Measurements from ENCODE around the gene PLEKHA8.

PLEKHA8 gene

DNA sequence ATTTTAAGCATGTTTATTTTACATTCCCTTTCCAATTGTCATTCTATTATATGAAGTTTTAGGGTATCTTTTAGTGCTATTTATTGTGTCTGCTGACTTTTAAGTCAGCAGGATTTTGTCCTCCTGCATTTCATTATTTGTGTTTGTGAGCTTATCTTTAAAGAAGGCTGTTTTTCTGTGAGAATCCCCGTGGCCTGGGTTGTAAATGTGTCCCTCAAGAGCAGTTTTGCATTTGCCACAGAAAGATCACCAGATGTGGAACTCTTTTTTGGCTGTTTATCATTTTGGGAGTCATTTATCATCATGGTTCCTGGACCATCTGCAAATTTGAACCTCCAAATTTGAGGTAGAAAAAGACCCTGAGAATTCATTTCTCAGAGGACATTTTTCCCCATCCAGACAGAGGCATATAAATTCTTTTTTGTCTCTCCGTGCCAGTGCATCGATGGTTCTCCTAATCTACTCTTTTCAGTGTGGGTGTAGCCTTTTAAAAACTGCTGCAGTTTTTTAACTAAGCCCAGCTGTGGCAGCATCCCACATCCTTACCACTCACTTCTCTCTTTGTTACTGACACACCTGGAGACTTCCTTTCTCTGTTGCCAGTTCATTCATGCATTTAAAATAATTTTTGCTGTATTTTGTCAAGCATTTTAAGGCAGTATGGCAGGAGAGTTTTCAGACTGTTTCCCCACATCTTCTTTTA, 86.5 kb downstream of the PLEKHA8 start:
- DNase-seq: no peak

DNA sequence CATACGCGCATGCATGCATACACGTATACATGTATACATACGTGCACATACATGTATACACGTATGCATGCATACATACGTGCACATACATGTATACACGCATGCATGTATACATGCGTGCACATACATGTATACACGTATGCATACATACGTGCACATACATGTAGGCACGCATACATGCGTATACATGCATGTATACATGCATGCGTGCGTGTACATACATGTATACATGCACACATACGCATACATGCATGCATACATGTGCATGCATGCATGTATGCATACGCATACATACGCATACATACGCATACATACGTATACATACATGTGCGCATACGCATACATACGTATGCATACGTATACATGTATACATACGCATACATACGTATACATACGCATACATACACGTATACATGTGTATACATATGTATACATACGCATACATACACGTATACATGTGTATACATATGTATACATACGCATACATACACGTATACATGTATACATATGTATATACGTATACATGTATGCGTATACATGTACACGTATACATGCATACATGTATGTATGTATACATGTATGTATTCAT, 87.6 kb downstream of the PLEKHA8 start:
- DNase-seq: no peak

DNA sequence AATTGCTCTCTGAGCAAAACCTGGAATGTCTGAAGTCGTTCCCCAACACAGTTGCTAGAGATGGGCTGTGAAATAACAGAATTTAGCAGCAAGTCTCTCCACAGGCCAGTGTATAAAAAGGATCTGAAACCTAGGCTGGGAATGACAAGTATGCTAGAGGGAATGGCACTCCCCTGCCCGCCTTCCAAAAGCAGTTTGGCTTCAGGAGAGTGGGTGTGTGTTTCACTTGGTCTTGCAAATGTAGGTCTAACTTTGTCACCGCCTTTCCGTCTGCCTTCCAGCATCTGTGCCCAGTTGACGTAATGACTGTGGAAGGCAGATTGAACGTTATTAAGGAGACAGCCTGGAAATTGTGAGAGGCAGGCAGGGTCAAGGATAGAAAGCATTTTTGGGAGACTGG, 88.6 kb downstream of the PLEKHA8 start:
- DNase-seq: no peak

DNA sequence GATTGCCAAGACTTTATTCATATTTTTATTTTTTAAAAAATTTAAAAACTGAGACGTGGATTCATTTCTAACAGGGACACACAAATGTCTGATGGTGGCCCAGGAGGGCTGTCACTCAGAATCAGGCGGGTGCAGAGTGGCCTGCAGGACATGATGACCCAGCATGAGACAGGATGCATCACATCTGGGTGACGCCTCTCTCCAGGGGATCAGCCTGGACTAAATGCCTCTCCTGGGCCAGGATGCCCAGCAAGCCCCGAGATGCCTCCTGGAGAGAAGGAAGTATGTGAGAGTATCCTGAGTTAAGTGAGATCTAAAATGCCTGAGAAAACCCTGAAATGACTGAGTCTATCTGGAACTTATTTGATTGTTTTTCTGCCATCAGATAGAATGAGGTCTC, 89.7 kb downstream of the PLEKHA8 start:
- no peak for DNase-seq

DNA sequence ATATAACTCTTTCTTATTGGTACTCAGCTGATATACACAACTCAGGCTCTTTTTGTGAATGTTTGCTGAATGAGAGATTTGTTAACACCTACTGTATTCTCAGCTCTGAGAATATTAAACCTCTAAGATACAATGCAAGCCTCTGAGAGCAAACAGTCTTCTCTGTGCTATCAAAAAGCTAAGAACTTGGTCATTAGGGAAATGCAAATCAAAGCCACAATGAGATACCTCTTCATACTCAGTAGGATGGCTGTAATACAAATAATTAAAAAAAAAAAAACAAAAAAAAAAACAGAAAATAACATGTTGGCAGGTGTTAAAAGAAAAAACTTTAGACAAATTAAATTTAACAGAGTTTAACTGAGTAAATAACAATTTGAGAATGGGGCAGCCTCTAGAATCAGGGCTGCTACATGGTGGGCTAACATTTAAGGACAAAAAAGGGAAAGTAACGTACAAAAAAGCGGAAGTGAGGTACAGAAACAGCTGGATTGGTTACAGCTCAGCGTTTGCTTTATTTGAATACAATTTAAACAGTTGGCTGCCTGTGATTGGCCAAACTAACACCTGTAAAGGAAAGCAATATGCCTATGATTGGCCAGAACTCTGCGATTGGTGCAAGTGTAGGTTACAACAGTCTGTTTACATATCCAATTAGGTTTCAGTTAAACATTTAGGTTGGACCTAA, 91.8 kb downstream of the PLEKHA8 start:
- no peak for DNase-seq

DNA sequence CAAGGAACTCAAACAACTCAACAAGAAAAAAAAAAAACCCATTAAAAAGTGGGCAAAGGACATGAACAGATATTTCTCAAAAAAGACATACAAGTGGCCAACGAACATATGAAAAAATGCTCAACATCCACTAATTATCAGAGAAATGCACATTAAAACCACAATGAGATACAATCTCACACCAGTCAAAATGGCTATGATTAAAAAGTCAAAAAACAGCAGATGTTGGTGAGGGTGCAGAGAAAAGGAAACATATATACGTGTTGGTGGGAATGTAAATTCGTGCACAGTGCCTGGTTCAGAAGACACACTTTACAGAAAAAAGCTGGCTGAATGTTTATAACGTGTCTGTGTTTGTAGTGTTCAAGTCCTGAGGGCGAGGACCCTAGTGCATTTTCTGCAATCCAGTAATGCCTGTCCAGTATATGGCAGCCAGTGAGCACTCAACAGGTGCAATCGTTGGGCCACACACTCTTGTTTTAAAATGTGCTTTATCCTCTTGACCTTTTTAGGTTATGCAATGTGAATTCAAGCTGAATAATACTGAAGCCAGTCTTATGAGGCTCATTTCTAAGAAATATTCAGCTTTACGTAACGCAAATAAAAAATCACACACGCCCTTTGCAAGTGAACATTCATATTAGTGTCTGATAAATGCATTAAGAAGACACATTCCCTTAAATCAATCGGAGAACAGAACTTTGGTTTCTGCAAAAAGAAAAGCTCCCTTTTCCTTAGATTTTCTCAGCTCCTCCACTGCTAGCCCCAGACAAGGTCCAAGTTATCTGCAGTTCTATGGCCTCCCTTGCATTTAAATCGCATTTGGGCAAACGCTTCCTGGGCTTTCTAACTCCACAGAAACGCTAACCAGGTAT, 105.8 kb downstream of the PLEKHA8 start:
- no peak for DNase-seq

DNA sequence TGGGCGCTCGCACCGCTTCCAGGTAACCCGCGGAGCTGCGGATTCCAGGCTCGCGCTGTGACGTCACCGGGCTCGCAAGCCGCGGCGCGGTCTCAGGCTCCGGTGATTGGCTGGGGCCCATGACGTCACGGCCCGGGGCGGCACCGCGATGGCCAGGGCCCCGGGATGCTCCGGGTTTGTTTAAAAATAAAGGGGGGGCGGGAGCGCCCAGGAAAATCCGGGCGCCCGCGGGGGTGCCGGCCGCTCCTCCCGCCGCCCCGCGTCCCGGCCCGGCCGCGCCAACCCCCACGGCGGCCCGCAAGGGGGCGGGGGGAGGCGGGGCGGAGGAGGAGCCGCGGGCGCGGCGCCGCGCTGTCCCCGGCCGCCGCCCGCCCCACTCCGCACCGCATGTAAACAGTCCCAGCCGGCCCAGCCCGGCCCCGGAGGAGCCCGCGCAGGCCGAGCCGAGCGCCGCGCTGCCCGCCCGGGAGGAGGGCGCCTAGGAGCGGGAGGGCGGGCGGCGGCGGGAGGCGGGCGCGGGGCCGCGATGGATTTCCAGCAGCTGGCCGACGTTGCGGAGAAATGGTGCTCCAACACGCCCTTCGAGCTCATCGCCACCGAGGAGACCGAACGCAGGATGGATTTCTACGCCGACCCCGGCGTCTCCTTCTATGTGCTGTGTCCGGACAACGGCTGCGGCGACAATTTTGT, 106.5 kb downstream of the PLEKHA8 start, which contains the start of gene MTURN:
Gene MTURN, plus strand, starts transcription at position 376 of the 690 bp plus-strand sequence. Its CDS starts 151 bp downstream, at position 527.
- peak; percentile 51 for DNase-seq

DNA sequence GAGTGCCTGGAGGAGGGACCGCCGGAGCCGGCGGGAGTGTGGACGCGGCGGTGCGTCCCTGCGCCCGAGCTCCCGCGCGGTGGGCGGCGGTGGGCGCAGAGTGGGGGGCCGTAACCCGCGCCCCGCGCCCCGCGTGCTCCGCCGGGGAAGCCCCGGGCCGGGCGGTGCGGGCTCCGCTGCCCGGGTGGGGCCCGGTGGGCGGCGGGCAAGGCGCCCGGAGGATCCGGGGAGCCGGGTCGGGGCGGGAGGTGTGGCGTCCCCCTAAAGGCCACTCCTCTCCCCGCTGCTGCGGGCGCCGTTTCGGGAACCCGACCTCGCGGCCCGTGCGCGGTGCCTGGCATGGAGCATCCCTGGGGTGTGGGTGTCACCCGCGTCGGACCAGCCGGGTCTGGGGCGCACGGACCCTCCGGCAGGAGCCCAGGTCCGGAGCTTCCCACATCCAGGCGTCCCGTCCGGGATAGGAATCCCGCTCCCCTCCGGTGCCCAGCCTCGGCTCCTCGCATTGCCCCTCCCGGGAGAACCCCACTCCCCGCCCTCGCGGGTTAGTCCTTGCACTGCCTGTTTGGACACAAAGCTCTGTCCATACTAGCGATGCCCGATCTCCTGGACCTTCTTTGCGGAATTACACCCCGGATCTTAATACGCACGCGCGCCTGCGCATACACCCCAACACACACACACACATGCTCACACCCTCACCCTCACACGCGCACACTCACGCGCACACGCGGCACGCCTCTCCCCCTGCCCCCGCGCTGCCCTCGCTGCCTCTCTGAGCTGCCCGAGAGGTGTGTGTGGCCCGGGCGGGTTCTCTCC, 107.3 kb downstream of the PLEKHA8 start:
- DNase-seq: peak; percentile 21

DNA sequence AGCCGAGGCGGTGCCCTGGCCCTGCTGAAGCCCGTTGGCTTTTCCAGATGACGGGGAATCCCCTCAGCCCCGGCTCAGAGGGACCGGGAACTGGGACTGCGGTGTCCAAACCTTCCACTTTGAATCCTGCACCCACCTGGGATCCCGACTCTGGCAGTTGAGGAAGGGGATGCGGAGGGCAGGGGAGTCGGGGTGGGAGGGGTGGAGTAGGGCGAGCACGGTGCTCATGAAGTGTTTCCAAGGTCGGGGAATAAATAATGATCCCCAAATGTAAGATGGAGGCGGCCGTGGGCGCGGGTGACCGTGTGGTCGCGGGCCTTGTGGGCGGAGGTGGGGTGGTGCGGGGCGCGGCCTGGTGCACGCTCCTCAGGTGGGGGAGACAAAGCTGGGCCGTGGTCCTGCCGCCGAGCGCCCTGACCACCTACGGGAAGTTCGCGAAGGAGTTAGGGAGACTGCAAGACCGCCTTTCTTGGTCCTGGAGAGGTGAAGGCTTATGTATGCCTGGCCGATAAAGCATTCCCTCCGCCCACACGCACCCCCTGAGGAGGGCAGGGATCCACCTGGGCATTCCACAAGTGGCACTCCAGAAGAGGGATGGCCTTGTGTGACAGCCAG, 108.0 kb downstream of the PLEKHA8 start:
- DNase-seq: no peak

DNA sequence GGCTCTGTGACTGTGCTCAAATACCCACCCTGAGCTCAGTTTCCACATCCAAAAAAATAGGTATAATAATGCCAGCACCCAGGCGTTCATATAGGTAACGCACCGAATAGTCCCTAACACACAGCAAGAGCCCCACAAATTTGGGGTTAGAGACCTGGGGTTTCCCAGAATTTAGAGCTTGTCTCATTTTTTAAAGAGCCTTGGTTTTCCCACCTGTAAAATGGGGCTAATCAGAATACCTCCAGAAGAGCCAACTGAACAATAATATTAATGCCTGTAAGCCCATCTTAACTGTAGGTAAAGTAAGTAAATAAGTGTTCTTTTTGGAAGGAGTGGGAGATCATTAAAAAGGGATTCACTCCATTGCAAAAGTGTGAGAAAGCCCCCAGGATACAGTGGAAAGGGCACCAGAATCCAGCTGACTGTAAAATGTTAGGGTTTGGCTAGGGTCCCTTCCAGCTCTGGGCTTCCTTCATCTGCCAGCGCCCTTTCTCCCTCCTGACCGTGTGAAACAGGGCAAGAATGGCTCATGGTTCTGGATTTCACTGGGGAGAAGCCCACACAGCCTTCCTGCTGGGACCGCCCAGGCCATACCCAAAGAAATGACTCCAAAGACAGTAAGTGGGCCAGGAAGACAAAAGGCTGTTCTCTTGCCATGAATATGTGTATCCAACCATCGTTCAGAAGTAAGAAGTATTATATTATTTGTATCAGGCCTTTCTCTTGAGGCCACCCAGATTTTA, 108.7 kb downstream of the PLEKHA8 start:
- DNase-seq: no peak

DNA sequence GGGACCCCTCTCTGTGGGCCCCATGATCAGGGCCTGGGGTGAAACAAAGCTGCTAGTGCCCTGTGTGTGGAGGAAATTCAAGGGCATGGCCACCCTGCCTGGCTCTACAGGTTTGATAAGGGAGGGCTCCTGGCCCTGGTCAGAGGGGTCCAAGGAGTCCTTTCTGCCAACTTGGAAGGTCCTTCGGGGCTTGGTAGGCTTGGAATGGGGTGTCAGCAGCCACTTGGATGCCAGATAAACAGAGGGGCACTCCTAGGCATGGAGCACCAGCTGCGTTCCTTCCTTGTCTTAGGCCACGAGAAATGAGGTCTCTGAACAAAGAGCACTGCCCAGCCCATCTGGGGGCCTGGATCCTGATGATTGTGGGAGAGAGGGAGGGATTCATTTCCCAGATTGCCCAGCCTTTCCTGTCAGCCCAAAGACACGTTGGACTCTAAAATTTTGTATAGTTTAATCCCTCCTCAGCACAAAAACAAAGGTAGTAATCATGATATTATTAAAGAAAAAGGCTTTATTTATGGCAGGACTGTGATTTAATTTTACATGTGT, 111.7 kb downstream of the PLEKHA8 start:
- no peak for DNase-seq

DNA sequence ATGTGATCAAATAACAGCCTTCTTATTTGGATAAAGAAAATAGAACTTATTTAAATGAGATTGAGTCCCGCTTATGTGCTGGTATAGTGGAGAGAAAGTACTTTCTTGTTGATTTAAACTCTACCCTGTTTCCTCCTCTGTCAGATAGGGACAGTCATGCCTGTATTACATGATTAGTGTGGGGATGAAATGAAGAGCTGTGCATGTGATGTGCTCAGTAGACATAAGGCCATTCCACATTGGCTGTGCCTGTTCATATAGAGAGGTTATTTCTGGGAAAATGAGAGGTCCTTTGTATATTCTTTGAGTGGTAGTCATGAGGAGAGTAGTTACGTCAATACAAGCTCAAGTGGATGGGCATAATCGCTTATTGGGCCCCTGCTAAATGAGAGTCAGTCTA, 112.2 kb downstream of the PLEKHA8 start:
- no peak for DNase-seq

DNA sequence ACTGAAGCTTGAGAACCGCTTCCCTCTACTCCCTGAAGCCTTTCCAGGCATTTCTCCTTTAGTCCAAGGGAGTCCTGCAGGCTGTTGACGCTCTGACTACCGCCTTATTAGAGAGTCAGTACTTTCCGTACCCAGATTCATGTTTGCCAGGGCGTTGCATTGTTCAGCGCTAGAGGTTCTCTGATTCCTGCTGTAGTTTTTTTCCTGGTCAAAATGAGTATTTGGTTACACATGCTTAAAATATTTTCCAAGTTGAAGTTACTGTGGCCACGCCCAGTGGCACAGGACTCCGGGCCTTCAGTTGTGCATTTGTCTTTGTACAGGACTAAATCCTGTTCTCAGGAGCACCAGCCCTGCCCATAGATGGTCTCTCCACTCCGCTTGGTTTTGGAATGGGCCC, 114.5 kb downstream of the PLEKHA8 start:
- DNase-seq: no peak

DNA sequence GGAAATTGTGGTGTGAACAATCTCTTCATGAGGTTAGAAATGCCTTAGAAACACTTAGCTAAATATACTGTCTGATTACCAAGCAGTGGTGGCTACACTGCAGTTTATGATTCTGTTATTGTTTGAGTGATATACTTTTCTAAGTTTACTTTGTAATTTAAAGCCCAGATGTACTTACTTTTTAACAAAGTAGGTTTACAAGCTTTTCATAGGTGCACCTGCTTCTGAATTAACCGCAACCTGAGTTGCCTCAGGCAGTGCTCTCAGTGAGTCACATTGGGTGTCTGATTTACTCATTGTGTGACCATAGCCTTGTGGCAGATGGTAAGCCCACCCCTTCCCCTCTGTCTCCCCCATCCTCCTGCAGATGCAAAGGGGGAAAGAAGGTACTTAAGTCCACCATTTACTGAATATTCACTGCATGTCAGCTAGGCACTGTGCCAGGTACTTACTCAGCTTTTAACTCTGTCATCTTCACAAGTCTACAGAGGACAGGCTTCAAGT, 115.6 kb downstream of the PLEKHA8 start:
- no peak for DNase-seq

DNA sequence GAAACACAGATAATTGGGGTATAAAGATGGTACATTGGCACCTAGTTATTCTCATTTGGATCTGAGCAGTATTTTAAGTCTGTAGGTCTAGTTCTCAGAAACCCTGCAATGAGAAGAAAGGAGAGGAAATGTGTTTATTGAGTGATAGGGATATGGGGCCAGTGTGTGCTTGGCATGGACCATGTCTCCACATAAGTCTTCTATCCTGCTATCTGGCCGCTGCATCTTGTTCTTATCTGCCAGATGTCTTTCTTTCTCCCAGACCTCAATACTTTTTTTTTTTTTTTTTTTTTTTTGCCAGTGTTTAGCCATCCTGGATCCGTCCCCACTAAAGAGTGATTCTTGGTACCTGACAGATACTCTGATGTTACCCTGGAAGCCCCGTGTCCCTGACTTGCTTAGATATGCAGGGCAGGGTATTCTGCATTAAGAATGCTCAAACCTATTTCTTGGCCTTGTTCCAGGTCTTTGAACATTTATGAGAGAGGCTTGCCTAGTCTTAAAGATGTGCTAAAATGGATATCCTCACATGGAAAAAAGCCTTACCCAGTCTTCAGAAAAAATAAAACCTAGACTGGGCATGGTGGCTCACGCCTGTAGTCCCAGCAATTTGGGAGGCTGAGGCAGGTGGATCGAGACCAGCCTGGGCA, 116.6 kb downstream of the PLEKHA8 start:
- no peak for DNase-seq

DNA sequence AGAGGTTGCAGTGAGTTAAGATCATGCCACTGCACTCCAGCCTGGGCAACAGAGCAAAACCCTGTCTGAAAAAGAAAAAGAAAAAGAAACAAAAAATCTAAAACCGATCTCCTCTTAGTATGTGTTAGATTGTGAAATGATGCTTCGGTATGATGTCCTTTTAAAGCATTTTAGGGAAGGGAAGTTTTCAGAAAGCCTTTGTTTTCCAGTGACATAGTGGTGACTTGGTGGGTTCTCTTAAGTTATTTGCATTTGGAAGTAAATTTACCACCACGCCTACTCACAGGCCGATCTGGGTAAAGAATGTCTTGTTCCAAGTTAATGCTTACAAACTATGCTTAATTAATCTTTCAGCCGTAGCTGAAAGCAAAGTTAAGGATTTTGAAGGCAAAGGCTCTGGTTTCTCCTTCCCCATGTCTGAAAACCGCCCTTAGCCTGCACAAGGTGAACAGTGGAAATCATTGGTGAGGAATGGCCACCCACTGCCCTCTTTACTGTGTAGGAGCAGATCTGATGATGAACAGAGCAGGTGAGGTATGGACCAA, 117.3 kb downstream of the PLEKHA8 start:
- DNase-seq: no peak

DNA sequence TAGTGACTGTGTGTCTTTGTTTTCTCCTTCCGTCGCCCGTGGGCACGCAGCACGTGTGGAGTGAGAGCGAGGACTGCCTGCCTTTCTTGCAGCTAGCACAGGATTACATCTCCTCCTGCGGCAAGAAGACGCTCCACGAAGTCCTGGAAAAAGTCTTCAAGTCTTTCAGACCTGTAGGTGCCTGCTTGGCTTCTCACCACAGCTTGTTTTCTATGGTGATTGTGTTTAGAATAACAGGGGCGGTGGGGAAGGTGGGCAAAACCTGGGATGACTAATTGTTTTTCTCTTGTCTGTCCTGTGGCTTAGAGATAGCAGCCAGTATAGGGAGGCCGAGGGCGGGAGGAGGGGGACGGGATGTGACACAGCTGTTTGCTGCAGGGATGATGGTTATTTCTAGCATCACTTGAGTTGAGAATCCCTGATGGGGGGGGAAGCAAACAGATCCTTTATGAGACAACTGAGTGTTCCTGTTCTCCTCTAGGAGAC, 118.0 kb downstream of the PLEKHA8 start:
- DNase-seq: no peak

DNA sequence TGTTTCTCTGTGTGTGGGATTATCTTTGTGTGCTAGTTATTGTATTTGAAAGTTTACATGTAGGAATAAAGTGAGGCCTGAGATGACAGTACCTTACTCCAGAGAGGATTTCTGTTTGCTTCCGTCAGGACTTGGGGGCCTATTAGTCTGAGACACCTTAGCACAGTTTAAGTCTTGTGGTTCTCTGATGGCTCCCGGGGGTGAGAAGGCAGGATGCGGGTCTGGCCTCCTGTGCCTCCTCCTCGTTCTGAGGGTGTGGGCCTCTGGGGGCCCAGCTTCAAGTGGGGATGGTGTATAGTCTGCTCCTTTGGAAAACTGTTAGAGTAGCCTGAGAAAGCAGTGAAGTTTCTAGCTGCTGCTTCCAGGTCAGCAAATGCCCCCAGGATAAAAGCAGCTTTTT, 119.0 kb downstream of the PLEKHA8 start:
- DNase-seq: no peak

DNA sequence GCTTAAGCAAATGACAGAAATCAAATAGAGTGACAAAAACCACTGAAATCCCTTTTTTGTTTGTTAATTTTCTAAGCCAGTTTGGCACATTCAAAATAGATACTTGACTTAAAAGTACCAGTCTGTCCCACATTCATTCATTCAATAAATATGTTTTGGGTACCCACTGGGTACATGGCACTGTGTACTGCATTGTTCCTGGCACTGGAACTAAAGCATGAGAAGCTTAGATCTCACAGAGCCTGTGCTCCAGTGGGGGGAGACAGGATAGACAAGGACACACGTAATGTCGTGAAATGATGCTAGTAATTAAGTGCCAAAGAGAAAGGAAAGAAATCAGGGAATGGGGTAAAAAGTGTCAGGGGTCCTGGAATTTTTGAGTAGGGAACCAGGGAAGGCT, 119.6 kb downstream of the PLEKHA8 start:
- no peak for DNase-seq

Measured in GF-D8 (cell line).